HepG2 (cell line): ENCODE measurements around the gene DRAP1. TPM values are rescaled to one million over a fixed set of nuclear protein-coding genes. Genes with fewer than 3 reads are reported as not detected.

Experiments
- EHMT2 ChIP-seq: fragments of 200-600 bp; sonication (generic); IDR thresholded peaks from 2 replicates; pipeline ENCODE4 v1.7.0; 2017; ENCODE audit warnings: antibody characterized with exemption, low read depth, low read length, borderline replicate concordance
- FIP1L1 ChIP-seq: fragments of 200-400 bp; formaldehyde crosslinking; IDR thresholded peaks from 2 replicates; pipeline ENCODE4 v1.6.1; 2018; ENCODE audit warnings: low read depth, mild to moderate bottlenecking, low read length, moderate library complexity, borderline replicate concordance; ENCODE audit not compliant: insufficient read depth
- FOSL1 ChIP-seq: sonication (generic); formaldehyde crosslinking; IDR thresholded peaks from 2 replicates; pipeline ENCODE4 v1.9.0; 2021; ENCODE audit warnings: missing genetic modification reagents, borderline replicate concordance
- PLRG1 ChIP-seq: fragments of 450-650 bp; conservative IDR thresholded peaks from 2 replicates; pipeline ENCODE4 v1.6.1; 2016
- PRPF4 ChIP-seq: fragments of 200-400 bp; formaldehyde crosslinking; IDR thresholded peaks from 2 replicates; pipeline ENCODE4 v1.6.1; 2016; ENCODE audit warnings: low read length, low read depth; ENCODE audit not compliant: poor library complexity, severe bottlenecking
- SALL1 ChIP-seq: sonication (generic); formaldehyde crosslinking; IDR thresholded peaks from 2 replicates; pipeline ENCODE4 v1.8.0; 2022; ENCODE audit warnings: mild to moderate bottlenecking, missing genetic modification reagents
- ZBTB8A ChIP-seq: sonication (generic); formaldehyde crosslinking; IDR thresholded peaks from 2 replicates; pipeline ENCODE4 v1.4.0; 2020; ENCODE audit warnings: mild to moderate bottlenecking, low read depth, missing genetic modification reagents, borderline replicate concordance
- ZC3H13 ChIP-seq: sonication (generic); formaldehyde crosslinking; IDR thresholded peaks from 2 replicates; pipeline ENCODE4 v1.8.1; 2023; ENCODE audit warnings: mild to moderate bottlenecking, missing genetic modification reagents, moderate library complexity
- ZFP62 ChIP-seq: sonication (generic); formaldehyde crosslinking; IDR thresholded peaks from 2 replicates; pipeline ENCODE4 v1.4.0; 2020; ENCODE audit warnings: missing genetic modification reagents
- ZMYM3 ChIP-seq: sonication (generic); formaldehyde crosslinking; IDR thresholded peaks from 2 replicates; pipeline ENCODE4 v1.5.1; 2020; ENCODE audit warnings: mild to moderate bottlenecking, missing genetic modification reagents
- ZNF33B ChIP-seq: sonication (generic); formaldehyde crosslinking; IDR thresholded peaks from 2 replicates; pipeline ENCODE4 v1.5.1; 2020; ENCODE audit warnings: mild to moderate bottlenecking, missing genetic modification reagents
- ZNF570 ChIP-seq: sonication (generic); formaldehyde crosslinking; IDR thresholded peaks from 2 replicates; pipeline ENCODE4 v1.4.0; 2020; ENCODE audit warnings: mild to moderate bottlenecking, missing genetic modification reagents, borderline replicate concordance
- ZNF737 ChIP-seq: sonication (generic); formaldehyde crosslinking; IDR thresholded peaks from 2 replicates; pipeline ENCODE4 v1.5.0; 2020; ENCODE audit warnings: missing genetic modification reagents, mild to moderate bottlenecking, borderline replicate concordance
- ZNF792 ChIP-seq: IDR thresholded peaks from 2 replicates; pipeline ENCODE4 v1.6.1; 2016
- polyA plus RNA-seq, 8 experiments: library from polyadenylated mRNA; depleted of rRNA in 3 of 8; stranded (reverse) in 7 of 8; unstranded in 1 of 8; fragments of >200 nt; fragmentation: Illumina TruSeq in 4 of 8; extraction: Trizol in 4 of 8; gene quantifications; 2 replicates each; pipeline versions ENCODE4 v1.2.1 to v1.2.3, GENCODE V29; 2011 to 2016; ENCODE audit warnings: low read depth in 4 of 8, missing spikeins in 1 of 8, mixed read lengths in 1 of 8; ENCODE audit not compliant: insufficient read depth in 1 of 8
- total RNA-seq, 5 experiments: library from RNA; depleted of rRNA; stranded (reverse); fragments of >200 nt; fragmentation: Illumina TruSeq; extraction: Trizol; gene quantifications; 2 replicates each; pipeline ENCODE4 v1.2.3, GENCODE V29; 2016; ENCODE audit warnings: low read depth in 1 of 5
- TF ChIP-seq, protein P1 (sequence below): sonication (generic); formaldehyde crosslinking; IDR thresholded peaks from 2 replicates; pipeline ENCODE4 v1.4.0; 2020; ENCODE audit warnings: mild to moderate bottlenecking, missing genetic modification reagents
- TF ChIP-seq, protein P2 (sequence below): sonication (generic); formaldehyde crosslinking; IDR thresholded peaks from 2 replicates; pipeline ENCODE4 v1.5.1; 2020; ENCODE audit warnings: missing genetic modification reagents, mild to moderate bottlenecking, borderline replicate concordance
- TF ChIP-seq, protein P3 (sequence below): sonication (generic); formaldehyde crosslinking; IDR thresholded peaks from 2 replicates; pipeline ENCODE4 v1.4.0; 2020; ENCODE audit warnings: missing genetic modification reagents

Gene DRAP1
- total and polyA plus RNA-seq, 2 of the 13 experiments (the other 11 are each of a cell fraction or from before 2014, with no cell fraction given), result 46.8 to 52.3 TPM

- TF ChIP-seq, protein P1, sequence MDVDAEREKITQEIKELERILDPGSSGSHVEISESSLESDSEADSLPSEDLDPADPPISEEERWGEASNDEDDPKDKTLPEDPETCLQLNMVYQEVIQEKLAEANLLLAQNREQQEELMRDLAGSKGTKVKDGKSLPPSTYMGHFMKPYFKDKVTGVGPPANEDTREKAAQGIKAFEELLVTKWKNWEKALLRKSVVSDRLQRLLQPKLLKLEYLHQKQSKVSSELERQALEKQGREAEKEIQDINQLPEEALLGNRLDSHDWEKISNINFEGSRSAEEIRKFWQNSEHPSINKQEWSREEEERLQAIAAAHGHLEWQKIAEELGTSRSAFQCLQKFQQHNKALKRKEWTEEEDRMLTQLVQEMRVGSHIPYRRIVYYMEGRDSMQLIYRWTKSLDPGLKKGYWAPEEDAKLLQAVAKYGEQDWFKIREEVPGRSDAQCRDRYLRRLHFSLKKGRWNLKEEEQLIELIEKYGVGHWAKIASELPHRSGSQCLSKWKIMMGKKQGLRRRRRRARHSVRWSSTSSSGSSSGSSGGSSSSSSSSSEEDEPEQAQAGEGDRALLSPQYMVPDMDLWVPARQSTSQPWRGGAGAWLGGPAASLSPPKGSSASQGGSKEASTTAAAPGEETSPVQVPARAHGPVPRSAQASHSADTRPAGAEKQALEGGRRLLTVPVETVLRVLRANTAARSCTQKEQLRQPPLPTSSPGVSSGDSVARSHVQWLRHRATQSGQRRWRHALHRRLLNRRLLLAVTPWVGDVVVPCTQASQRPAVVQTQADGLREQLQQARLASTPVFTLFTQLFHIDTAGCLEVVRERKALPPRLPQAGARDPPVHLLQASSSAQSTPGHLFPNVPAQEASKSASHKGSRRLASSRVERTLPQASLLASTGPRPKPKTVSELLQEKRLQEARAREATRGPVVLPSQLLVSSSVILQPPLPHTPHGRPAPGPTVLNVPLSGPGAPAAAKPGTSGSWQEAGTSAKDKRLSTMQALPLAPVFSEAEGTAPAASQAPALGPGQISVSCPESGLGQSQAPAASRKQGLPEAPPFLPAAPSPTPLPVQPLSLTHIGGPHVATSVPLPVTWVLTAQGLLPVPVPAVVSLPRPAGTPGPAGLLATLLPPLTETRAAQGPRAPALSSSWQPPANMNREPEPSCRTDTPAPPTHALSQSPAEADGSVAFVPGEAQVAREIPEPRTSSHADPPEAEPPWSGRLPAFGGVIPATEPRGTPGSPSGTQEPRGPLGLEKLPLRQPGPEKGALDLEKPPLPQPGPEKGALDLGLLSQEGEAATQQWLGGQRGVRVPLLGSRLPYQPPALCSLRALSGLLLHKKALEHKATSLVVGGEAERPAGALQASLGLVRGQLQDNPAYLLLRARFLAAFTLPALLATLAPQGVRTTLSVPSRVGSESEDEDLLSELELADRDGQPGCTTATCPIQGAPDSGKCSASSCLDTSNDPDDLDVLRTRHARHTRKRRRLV (CRISPR knock-in tag), result no peak
- TF ChIP-seq PLRG1, result no peak
- TF ChIP-seq ZMYM3 (CRISPR knock-in tag), result peak; percentile 40; the same call in 1 of the 2 replicates
- TF ChIP-seq, protein P2, sequence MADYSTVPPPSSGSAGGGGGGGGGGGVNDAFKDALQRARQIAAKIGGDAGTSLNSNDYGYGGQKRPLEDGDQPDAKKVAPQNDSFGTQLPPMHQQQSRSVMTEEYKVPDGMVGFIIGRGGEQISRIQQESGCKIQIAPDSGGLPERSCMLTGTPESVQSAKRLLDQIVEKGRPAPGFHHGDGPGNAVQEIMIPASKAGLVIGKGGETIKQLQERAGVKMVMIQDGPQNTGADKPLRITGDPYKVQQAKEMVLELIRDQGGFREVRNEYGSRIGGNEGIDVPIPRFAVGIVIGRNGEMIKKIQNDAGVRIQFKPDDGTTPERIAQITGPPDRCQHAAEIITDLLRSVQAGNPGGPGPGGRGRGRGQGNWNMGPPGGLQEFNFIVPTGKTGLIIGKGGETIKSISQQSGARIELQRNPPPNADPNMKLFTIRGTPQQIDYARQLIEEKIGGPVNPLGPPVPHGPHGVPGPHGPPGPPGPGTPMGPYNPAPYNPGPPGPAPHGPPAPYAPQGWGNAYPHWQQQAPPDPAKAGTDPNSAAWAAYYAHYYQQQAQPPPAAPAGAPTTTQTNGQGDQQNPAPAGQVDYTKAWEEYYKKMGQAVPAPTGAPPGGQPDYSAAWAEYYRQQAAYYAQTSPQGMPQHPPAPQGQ (CRISPR knock-in tag), result no peak
- TF ChIP-seq SALL1, result peak; percentile 77
- TF ChIP-seq ZNF33B (CRISPR knock-in tag), result no peak
- no peak for TF ChIP-seq EHMT2
- TF ChIP-seq ZFP62, result no peak
- TF ChIP-seq ZNF737 (CRISPR knock-in tag), result no peak
- TF ChIP-seq ZC3H13 (CRISPR knock-in tag), result peak; percentile 89; the same call in 1 of the 2 replicates
- TF ChIP-seq FOSL1 (CRISPR knock-in tag), result no peak
- TF ChIP-seq ZBTB8A (CRISPR knock-in tag), result no peak
- TF ChIP-seq FIP1L1, result no peak
- TF ChIP-seq, protein P3, sequence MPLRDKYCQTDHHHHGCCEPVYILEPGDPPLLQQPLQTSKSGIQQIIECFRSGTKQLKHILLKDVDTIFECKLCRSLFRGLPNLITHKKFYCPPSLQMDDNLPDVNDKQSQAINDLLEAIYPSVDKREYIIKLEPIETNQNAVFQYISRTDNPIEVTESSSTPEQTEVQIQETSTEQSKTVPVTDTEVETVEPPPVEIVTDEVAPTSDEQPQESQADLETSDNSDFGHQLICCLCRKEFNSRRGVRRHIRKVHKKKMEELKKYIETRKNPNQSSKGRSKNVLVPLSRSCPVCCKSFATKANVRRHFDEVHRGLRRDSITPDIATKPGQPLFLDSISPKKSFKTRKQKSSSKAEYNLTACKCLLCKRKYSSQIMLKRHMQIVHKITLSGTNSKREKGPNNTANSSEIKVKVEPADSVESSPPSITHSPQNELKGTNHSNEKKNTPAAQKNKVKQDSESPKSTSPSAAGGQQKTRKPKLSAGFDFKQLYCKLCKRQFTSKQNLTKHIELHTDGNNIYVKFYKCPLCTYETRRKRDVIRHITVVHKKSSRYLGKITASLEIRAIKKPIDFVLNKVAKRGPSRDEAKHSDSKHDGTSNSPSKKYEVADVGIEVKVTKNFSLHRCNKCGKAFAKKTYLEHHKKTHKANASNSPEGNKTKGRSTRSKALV (CRISPR knock-in tag), result 0 out of 2 replicates have a peak, but pooled peaks have one; percentile 5
- no peak for TF ChIP-seq ZNF570
- TF ChIP-seq ZNF792, result no peak
- no peak for TF ChIP-seq PRPF4
Measured at GRCh38 chr11:65899356-65900124, 19.7 kb upstream of the DRAP1 start (continued).
